K562 treated with DMSO at 1 percent for 48 hours (cell line): ENCODE data around the gene SLCO1B1. TPM values are rescaled to one million over a fixed set of nuclear protein-coding genes. Genes with fewer than 3 reads are reported as not detected.

Experiments
- total RNA-seq: library from RNA; unstranded; fragments of 300-600 nt; gene quantifications from 2 replicates; pipeline ENCODE4 v1.2.3, GENCODE V29; 2022; ENCODE audit warnings: low replicate concordance; ENCODE audit errors: extremely low read depth

SLCO1B1 gene
- total RNA-seq = not detected in 2 replicates

GRCh38 chr12:21130998-21131397 is at the start of gene SLCO1B1:
SLCO1B1 (plus strand) TSS chr12:21131194; CDS start chr12:21141575, 10,381 bp downstream.

Other genes starting within 250 kb of the SLCO1B1 start
- gene SLCO1A2, start 203.7 kb downstream of the SLCO1B1 start, total RNA-seq = not detected in 2 replicates
- not detected in 2 replicates for gene IAPP, start 241.7 kb downstream of the SLCO1B1 start, total RNA-seq